K562 (cell line): ENCODE measurements around the gene FASTKD1. TPM values are rescaled to one million over a fixed set of nuclear protein-coding genes. Genes with fewer than 3 reads are reported as not detected.
A peak's percentile ranks its signal among the peaks of the same experiment; 100 is the strongest.

Experiments
- ATAC-seq: fragments of 200-7000 bp; cut with Tn5 transposase; 3 replicates; pipeline ENCODE4 v1.9.1; 2020; ENCODE audit warnings: moderate library complexity
- BruUV-seq: library from RNA; stranded (reverse); fragments of 400-500 nt; replicated peaks from 2 replicates; lab custom pipeline; 2021; lab: Mats Ljungman, UMichigan
- CTCF ChIA-PET: fragments of 300-600 bp; formaldehyde crosslinking; extraction: SDS; loops from one replicate; lab custom pipeline; 2021; ENCODE audit warnings: low intra/inter-chr PET ratio; lab: Yijun Ruan, JAX
- POLR2A ChIA-PET: fragments of 300-600, 350-650 bp; sonication (Branson Sonifier 250); formaldehyde crosslinking; extraction: SDS; loops from one replicate; lab custom pipeline; 2021; ENCODE audit warnings: antibody characterized with exemption, inconsistent platforms; lab: Yijun Ruan, JAX
- DNase-seq, 4 experiments: peaks; one replicate each; pipeline versions ENCODE4 v3.0.0 to v3.0.0-alpha.2; 2011 to 2018; ENCODE audit warnings: low spot score in 3 of 4, mixed read lengths in 3 of 4; ENCODE audit errors: extremely low read depth in 1 of 4
- FAIRE-seq: peaks from 2 replicates; lab custom pipeline; 2011; peaks lifted over from hg19 to GRCh38; lab: Jason Lieb, UNC
- H2AFZ ChIP-seq: 2 replicates; pipeline ENCODE4 v1.6.0; 2011; ENCODE audit warnings: low read depth, low read length, control low read depth, inconsistent platforms
- H3K27ac ChIP-seq: fragments of 200-600 bp; 3 replicates; pipeline ENCODE4 v1.8.0; 2011; ENCODE audit warnings: low read depth, mild to moderate bottlenecking, control low read depth, inconsistent platforms, low read length, moderate library complexity, mixed read lengths; ENCODE audit errors: extremely low read depth
- H3K27me3 ChIP-seq, 2 experiments: fragments of 300-600 bp in 1 of 2; 2 replicates in 1 of 2; 3 replicates in 1 of 2; pipeline versions ENCODE4 v1.6.0 to v1.8.0; 2011; ENCODE audit warnings: inconsistent platforms in 2 of 2, low read length in 2 of 2, mild to moderate bottlenecking in 1 of 2, mixed read lengths in 1 of 2, moderate library complexity in 1 of 2; ENCODE audit not compliant: control insufficient read depth in 2 of 2, insufficient read depth in 2 of 2
- H3K36me3 ChIP-seq: fragments of 300-600 bp; 3 replicates; pipeline ENCODE4 v1.8.0; 2011; ENCODE audit warnings: mild to moderate bottlenecking, low read length, inconsistent platforms; ENCODE audit not compliant: control insufficient read depth, insufficient read depth
- H3K4me1 ChIP-seq, 2 experiments: fragments of 200-600 bp in 1 of 2; replicated peaks in 1 of 2; 2 replicates in 1 of 2; 3 replicates in 1 of 2; pipeline versions ENCODE4 v1.5.1 to v1.8.0; 2011; ENCODE audit warnings: inconsistent platforms in 2 of 2, low read length in 2 of 2, mild to moderate bottlenecking in 1 of 2, mixed read lengths in 1 of 2, moderate library complexity in 1 of 2; ENCODE audit not compliant: control insufficient read depth in 2 of 2, insufficient read depth in 2 of 2
- H3K4me2 ChIP-seq: 2 replicates; pipeline ENCODE4 v1.6.1; 2011; ENCODE audit warnings: low read length, control low read depth, inconsistent platforms, mixed read lengths; ENCODE audit not compliant: insufficient read depth
- H3K4me3 ChIP-seq: fragments of 200-600 bp; sonication (generic), shearing (Covaris generic); 2 replicates; pipeline ENCODE4 v1.5.1; 2016; ENCODE audit warnings: control low read depth, inconsistent platforms
- H3K79me2 ChIP-seq: fragments of 200-600 bp; 3 replicates; pipeline ENCODE4 v1.8.0; 2011; ENCODE audit warnings: low read length, inconsistent platforms; ENCODE audit not compliant: control insufficient read depth, insufficient read depth
- H3K9ac ChIP-seq, 2 experiments: 2 replicates each; pipeline versions ENCODE4 v1.6.0 to v1.6.1; 2011; ENCODE audit warnings: low read depth in 2 of 2, low read length in 2 of 2, control low read depth in 1 of 2, inconsistent platforms in 1 of 2, mild to moderate bottlenecking in 1 of 2, mixed read lengths in 1 of 2; ENCODE audit not compliant: insufficient read depth in 1 of 2
- H3K9me1 ChIP-seq: one replicate; pipeline ENCODE4 v1.6.0; 2011; ENCODE audit warnings: inconsistent platforms, mild to moderate bottlenecking, low read length, moderate library complexity; ENCODE audit not compliant: control insufficient read depth, insufficient read depth
- H3K9me3 ChIP-seq: replicated peaks from 2 replicates; pipeline ENCODE4 v1.5.1; 2011; ENCODE audit warnings: low read depth, low read length, inconsistent platforms; ENCODE audit not compliant: control insufficient read depth, insufficient read depth
- H4K20me1 ChIP-seq: replicated peaks from 2 replicates; pipeline ENCODE4 v1.6.1; 2011; ENCODE audit warnings: low read length, inconsistent platforms, mixed read lengths; ENCODE audit not compliant: control insufficient read depth, insufficient read depth
- BACH1 ChIP-seq: fragments of 200-800 bp; sonication (Bioruptor generic); IDR thresholded peaks from 2 replicates; pipeline ENCODE4 v1.6.1; 2016; ENCODE audit warnings: missing genetic modification characterization, missing compliant biosample characterization
- DIDO1 ChIP-seq: fragments of 450-650 bp; IDR thresholded peaks from 2 replicates; pipeline ENCODE4 v1.6.1; 2016; ENCODE audit warnings: low read depth, missing biosample characterization, missing genetic modification characterization
- EP400 ChIP-seq: fragments of 450-650 bp; IDR thresholded peaks from 2 replicates; pipeline ENCODE4 v1.6.1; 2017; ENCODE audit warnings: antibody characterized with exemption, mild to moderate bottlenecking, moderate library complexity
- ETV6 ChIP-seq, 3 experiments: fragments of 150-350 bp in 1 of 3; sonication (generic) in 1 of 3; formaldehyde crosslinking in 1 of 3; IDR thresholded peaks; 2 replicates each; pipeline versions ENCODE4 v1.6.1 to v1.8.0; 2014 to 2022; ENCODE audit warnings: borderline replicate concordance in 2 of 3, low read depth in 2 of 3, antibody characterized with exemption in 1 of 3, low read length in 1 of 3, mild to moderate bottlenecking in 1 of 3, missing genetic modification reagents in 1 of 3
- FOXJ3 ChIP-seq: sonication (generic); formaldehyde crosslinking; IDR thresholded peaks from 2 replicates; pipeline ENCODE4 v1.4.0; 2020; ENCODE audit warnings: mild to moderate bottlenecking, missing genetic modification reagents
- KDM4B ChIP-seq, 2 experiments: fragments of 450-650 bp in 1 of 2; sonication (generic) in 1 of 2; IDR thresholded peaks; 2 replicates each; pipeline ENCODE4 v1.6.1; 2016 to 2017; ENCODE audit warnings: borderline replicate concordance in 2 of 2, antibody characterized with exemption in 1 of 2, low read depth in 1 of 2, mild to moderate bottlenecking in 1 of 2
- POLR2H ChIP-seq: IDR thresholded peaks from 2 replicates; pipeline ENCODE4 v1.6.1; 2016; ENCODE audit warnings: missing genetic modification characterization, low read depth, mild to moderate bottlenecking, control low read depth, missing compliant biosample characterization, moderate library complexity
- RBM22 ChIP-seq: fragments of 200-400 bp; formaldehyde crosslinking; IDR thresholded peaks from 2 replicates; pipeline ENCODE4 v1.6.1; 2018; ENCODE audit warnings: low read length, low read depth; ENCODE audit not compliant: poor library complexity, severe bottlenecking
- SLC30A9 ChIP-seq: fragments of 250-450 bp; sonication (Bioruptor Pico); IDR thresholded peaks from 2 replicates; pipeline ENCODE4 v1.8.0; 2022; ENCODE audit warnings: mild to moderate bottlenecking, moderate library complexity
- SMARCA5 ChIP-seq: fragments of 450-650 bp; IDR thresholded peaks from 2 replicates; pipeline ENCODE4 v1.6.1; 2016
- ZNF589 ChIP-seq: fragments of 200-800 bp; sonication (Bioruptor generic); IDR thresholded peaks from 2 replicates; pipeline ENCODE4 v1.6.1; 2016; ENCODE audit warnings: low read depth, missing genetic modification characterization, missing compliant biosample characterization
- WGBS: fragments of 100-300 bp; shearing (Covaris generic); methylation state at CpG from one replicate; pipeline ENCODE4 v1.1.6; 2016; ENCODE audit warnings: low coverage, mixed read lengths; ENCODE audit not compliant: insufficient coverage; ENCODE audit errors: missing lambda C conversion rate; 5-methylcytosine and 5-hydroxymethylcytosine counted together
- in situ Hi-C: fragments of 300-500 bp; cut with MboI; formaldehyde crosslinking; loops from 4 replicates; pipeline ENCODE4 v1.15.0; 2018; ENCODE audit warnings: inconsistent platforms, mixed read lengths
- intact Hi-C: fragments of 100-400 bp; cut with micrococcal nuclease; formaldehyde crosslinking; loops from 2 replicates; pipeline ENCODE4 v1.14.2; 2022
- polyA plus RNA-seq, 8 experiments: library from polyadenylated mRNA; depleted of rRNA in 4 of 8; stranded (reverse) in 5 of 8; unstranded in 3 of 8; fragments of >200 nt; fragmentation: Nextera tagmentation in 2 of 8; fragmentation: Illumina TruSeq in 1 of 8; extraction: Ambion mirVana in 2 of 8; extraction: Trizol in 1 of 8; gene quantifications; 2 replicates each; pipeline versions ENCODE4 v1.2.1 to v1.2.3, GENCODE V29; 2011 to 2014; ENCODE audit warnings: inconsistent platforms in 1 of 8, missing spikeins in 1 of 8
- total RNA-seq, 7 experiments: library from RNA; depleted of rRNA in 6 of 7; stranded (reverse); fragments of >200 nt in 6 of 7; fragmentation: Illumina TruSeq in 2 of 7; extraction: Trizol in 2 of 7; gene quantifications; 2 replicates each; pipeline versions ENCODE4 v1.2.1 to v1.2.3, GENCODE V29; 2011 to 2021; ENCODE audit warnings: low replicate concordance in 1 of 7
- TF ChIP-seq, protein P1 (sequence below), 2 experiments: fragments of 450-650 bp in 1 of 2; sonication (generic) in 1 of 2; formaldehyde crosslinking in 1 of 2; IDR thresholded peaks; 2 replicates each; pipeline versions ENCODE4 v1.7.1 to v1.9.0; 2016 to 2022; ENCODE audit warnings: inconsistent platforms in 1 of 2, mild to moderate bottlenecking in 1 of 2, missing genetic modification reagents in 1 of 2

The FASTKD1 gene
- total and polyA plus RNA-seq, 9 of the 15 experiments (the other 6 are each of a cell fraction or from before 2014, with no cell fraction given): 63.5 to 134 (median 119) TPM

DNA sequence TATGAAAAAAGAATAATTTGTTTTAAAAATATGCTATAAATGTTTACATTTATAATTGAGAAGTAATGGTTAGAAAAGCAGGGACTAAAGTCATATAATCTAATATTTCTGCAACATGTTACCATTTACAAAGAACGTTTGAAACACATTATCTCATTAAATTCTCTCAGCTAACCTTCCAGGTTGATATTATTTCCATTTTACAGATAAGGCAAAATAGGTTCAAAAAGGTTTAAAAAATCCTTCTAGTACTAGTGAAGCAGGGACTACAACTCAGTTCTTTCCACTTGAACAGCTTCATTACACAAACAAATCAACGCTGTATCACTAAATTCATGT lies 875 bp downstream of the FASTKD1 start (continued):
- TF ChIP-seq KDM4B (IDR thresholded peaks at IDR 0.05; ENCODE audit: borderline replicate concordance in 2 of 2, low read depth in 1 of 2): 0 out of 4 replicates have a peak, but pooled peaks of 1 of the 2 experiments have one; percentile 23
- no peak for TF ChIP-seq SLC30A9 (CRISPR knock-in tag)
- 0 out of 2 replicates have a peak, but pooled peaks have one; percentile 38 for TF ChIP-seq SMARCA5
- no peak for TF ChIP-seq BACH1 (tag)
- TF ChIP-seq EP400: no peak
- TF ChIP-seq ETV6 (IDR thresholded peaks at IDR 0.05; ENCODE audit: borderline replicate concordance in 1 of 2, low read depth in 2 of 2, low read length in 1 of 2): no peak
- TF ChIP-seq ETV6 (CRISPR knock-in tag; IDR thresholded peaks at IDR 0.05; ENCODE audit: borderline replicate concordance): no peak
- no peak for TF ChIP-seq FOXJ3 (CRISPR knock-in tag)
- no peak for TF ChIP-seq RBM22
- no peak for TF ChIP-seq DIDO1
- TF ChIP-seq, all 486 proteins: peak for 6

DNA sequence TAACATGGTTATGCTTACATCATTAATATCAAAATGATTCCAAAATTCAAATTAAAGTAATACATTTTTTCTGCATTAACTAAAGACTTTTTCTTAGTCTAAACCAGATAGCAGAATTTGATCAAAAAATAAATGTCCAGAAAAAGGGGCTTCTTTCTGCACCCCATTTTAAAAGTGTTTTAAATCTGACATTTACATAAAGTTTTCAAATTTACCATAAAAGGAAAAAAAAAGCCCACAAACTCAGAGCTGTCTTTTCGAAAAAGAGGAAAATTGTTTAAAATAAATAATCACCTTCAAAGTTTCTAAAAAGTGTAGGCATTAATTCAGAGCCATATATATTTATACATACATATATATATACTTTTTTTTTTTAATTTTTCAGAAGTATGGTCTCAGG lies 1.5 kb downstream of the FASTKD1 start:
- intact Hi-C loops (loop anchor here (5.0 to 10.0 kb wide), 2 partner anchors 100 to 353 kb away; no protein-coding TSS in a partner anchor), in situ Hi-C loops (no loop called here)
- peak overlapping the region; percentile 76 for H3K4me2 ChIP-seq
- H3K9me1 ChIP-seq: no peaks in the 10 kb centered on the region
- H2AFZ ChIP-seq: no peak overlapping the region; the same call in 1 of the 2 replicates
- WGBS: 0% methylated on average over 1 of the region's 1 CpG
- peak overlapping the region in 1 of 2 experiments; percentile 80; a peak in 2 of 4 replicates for H3K9ac ChIP-seq
- BruUV-seq: no TSS peak
- ATAC-seq (no peak), FAIRE-seq (no peak), DNase-seq (no peak)
- CTCF ChIA-PET: no interaction called here
- no peaks in the 10 kb centered on the region for H4K20me1 ChIP-seq
- peak overlapping the region; percentile 31 for H3K4me3 ChIP-seq
- peaks cover 62% of the 10 kb centered on the region for H3K79me2 ChIP-seq
- no peaks in the 10 kb centered on the region for H3K27me3 ChIP-seq
- H3K36me3 ChIP-seq: peaks cover 30% of the 10 kb centered on the region
- H3K27ac ChIP-seq: peak overlapping the region; percentile 85; the same call in 2 of the 3 replicates
- peaks cover 4 to 18% of the 10 kb centered on the region in 2 experiments; a peak in 4 of 5 replicates for H3K4me1 ChIP-seq
- POLR2A ChIA-PET: interaction anchor here (0.5 to 3.4 kb wide), 12 partner anchors 10 to 904 kb away, joined by 3 to 17 read pairs (median 4); partner anchors contain the start of gene PPIG
- no peaks in the 10 kb centered on the region for H3K9me3 ChIP-seq
- TF ChIP-seq POLR2H (tag) (peak; percentile 46; the same call in 1 of the 2 replicates), ZNF589 (no peak)
- TF ChIP-seq, protein P1, sequence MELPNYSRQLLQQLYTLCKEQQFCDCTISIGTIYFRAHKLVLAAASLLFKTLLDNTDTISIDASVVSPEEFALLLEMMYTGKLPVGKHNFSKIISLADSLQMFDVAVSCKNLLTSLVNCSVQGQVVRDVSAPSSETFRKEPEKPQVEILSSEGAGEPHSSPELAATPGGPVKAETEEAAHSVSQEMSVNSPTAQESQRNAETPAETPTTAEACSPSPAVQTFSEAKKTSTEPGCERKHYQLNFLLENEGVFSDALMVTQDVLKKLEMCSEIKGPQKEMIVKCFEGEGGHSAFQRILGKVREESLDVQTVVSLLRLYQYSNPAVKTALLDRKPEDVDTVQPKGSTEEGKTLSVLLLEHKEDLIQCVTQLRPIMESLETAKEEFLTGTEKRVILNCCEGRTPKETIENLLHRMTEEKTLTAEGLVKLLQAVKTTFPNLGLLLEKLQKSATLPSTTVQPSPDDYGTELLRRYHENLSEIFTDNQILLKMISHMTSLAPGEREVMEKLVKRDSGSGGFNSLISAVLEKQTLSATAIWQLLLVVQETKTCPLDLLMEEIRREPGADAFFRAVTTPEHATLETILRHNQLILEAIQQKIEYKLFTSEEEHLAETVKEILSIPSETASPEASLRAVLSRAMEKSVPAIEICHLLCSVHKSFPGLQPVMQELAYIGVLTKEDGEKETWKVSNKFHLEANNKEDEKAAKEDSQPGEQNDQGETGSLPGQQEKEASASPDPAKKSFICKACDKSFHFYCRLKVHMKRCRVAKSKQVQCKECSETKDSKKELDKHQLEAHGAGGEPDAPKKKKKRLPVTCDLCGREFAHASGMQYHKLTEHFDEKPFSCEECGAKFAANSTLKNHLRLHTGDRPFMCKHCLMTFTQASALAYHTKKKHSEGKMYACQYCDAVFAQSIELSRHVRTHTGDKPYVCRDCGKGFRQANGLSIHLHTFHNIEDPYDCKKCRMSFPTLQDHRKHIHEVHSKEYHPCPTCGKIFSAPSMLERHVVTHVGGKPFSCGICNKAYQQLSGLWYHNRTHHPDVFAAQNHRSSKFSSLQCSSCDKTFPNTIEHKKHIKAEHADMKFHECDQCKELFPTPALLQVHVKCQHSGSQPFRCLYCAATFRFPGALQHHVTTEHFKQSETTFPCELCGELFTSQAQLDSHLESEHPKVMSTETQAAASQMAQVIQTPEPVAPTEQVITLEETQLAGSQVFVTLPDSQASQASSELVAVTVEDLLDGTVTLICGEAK (IDR thresholded peaks at IDR 0.05): peak; percentile 81
- TF ChIP-seq, protein P1 (CRISPR knock-in tag; IDR thresholded peaks at IDR 0.05): peak; percentile 77
